Astrocyte of the cerebellum (primary cell): ENCODE results near the gene CPEB3.

ENCODE experiments used
- DNase-seq: peaks from one replicate; pipeline ENCODE4 v3.0.0-alpha.2; 2011; ENCODE audit warnings: low read depth
- H3K4me3 ChIP-seq: 2 replicates; pipeline ENCODE4 v1.5.1; 2011; ENCODE audit warnings: mild to moderate bottlenecking, low read depth, low read length, moderate library complexity
- CTCF ChIP-seq: IDR thresholded peaks from 2 replicates; pipeline ENCODE4 v1.5.1; 2012; ENCODE audit warnings: low read length, low read depth, moderate library complexity, mild to moderate bottlenecking; ENCODE audit errors: missing control alignments
- in situ Hi-C: cut with HindIII; loops from 2 replicates; pipeline ENCODE4 v1.10.0; 2017; ENCODE audit warnings: low sequenced_read_pairs

Gene CPEB3

DNA sequence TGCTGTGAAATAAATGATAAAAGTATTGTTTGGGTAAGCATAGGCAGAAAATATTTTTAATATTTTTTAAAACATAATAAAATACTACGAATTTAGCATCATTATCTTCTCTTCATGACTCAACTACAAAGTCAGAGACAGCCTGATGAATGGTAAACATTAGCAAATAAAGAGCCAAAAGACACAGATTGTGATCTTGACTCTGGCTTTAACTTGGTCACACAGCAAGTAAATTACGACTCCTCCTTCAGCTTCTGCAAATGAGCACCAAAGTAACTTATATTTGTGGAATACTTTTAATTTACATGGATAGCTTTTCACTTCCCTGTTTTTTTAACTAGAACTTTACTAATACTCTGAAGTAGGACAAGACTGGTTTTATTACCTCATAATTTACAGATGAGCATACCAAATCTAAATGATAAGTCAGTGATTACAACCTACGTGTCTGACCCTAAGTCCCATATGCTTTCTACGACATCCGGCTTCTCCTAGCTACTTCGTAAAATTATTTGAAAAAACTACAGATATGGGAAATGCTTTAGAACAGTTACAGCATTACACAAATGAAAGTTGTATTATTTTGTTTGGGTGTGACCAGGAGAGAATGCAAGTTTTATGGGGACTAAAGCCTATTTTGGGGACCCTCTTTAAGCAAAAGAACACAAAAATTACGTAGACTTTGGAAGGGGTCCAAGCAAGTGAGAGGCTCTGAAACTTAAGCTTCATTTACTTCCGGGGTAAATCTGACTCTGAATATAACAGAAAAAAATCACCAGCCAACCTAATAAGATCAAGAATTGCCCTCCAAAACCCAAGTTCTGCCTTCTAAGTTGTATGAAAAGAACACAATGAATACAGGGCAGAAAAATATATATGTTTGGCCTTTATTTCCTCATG is 133.8 kb downstream of the CPEB3 start:
- in situ Hi-C loops = no loop called here
- DNase-seq = no peak
- no peak overlapping the region for H3K4me3 ChIP-seq
- TF ChIP-seq CTCF = no peak

GRCh38 chr10:92150823-92151222 is 140.1 kb downstream of the CPEB3 start:
- no peak overlapping the region for H3K4me3 ChIP-seq
- in situ Hi-C loops = no loop called here
- no peak for TF ChIP-seq CTCF
- no peak for DNase-seq

GRCh38 chr10:92149261-92149660 is 141.6 kb downstream of the CPEB3 start:
- no peak for DNase-seq
- in situ Hi-C loops = no loop called here
- no peak for TF ChIP-seq CTCF
- H3K4me3 ChIP-seq = no peak overlapping the region

GRCh38 chr10:92146781-92147180 is 144.1 kb downstream of the CPEB3 start:
- no peak overlapping the region for H3K4me3 ChIP-seq
- TF ChIP-seq CTCF = no peak
- in situ Hi-C loops = no loop called here
- DNase-seq = no peak

DNA sequence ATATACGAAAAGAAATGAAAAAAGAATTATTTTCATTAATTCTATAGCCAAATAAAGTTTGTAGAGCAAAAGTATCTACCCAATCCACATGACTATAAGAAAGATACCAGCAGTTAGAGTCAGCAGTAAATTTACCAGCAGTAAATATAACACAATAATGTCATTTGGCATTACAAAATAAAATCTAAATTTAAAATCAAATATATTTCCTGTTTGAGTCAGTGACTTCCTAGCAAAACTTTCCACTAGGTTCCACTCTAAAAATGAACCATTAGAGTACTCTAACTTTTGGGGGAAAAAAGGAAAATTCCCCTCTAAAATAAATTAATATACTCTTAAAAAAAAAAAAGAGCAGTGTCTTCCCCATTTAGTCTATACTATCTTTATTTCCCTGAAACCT is 144.8 kb downstream of the CPEB3 start:
- H3K4me3 ChIP-seq = no peak overlapping the region
- TF ChIP-seq CTCF = no peak
- no peak for DNase-seq
- in situ Hi-C loops = no loop called here

- DNase-seq = no peak
- TF ChIP-seq CTCF = no peak
- in situ Hi-C loops = no loop called here
- H3K4me3 ChIP-seq = no peak overlapping the region
These were observed 147.9 kb downstream of the CPEB3 start for GRCh38 chr10:92142949-92143348.
